Endothelial cell (in vitro differentiated cells): ENCODE measurements around the gene EML4. TPM values are rescaled to one million over a fixed set of nuclear protein-coding genes. Genes with fewer than 3 reads are reported as not detected.

ENCODE experiments used
- DNase-seq: peaks from one replicate; pipeline ENCODE4 v3.0.0; 2021; ENCODE audit warnings: low spot score
- H3K27ac Mint-ChIP-seq: one replicate; pipeline ENCODE4 v1.8.0; 2021; ENCODE audit warnings: mixed read lengths, inconsistent platforms; ENCODE audit not compliant: unreplicated experiment
- H3K27me3 Mint-ChIP-seq: one replicate; pipeline ENCODE4 v1.8.0; 2021; ENCODE audit warnings: mild to moderate bottlenecking, moderate library complexity, mixed read lengths, inconsistent platforms; ENCODE audit not compliant: unreplicated experiment
- H3K36me3 Mint-ChIP-seq: one replicate; pipeline ENCODE4 v1.8.0; 2021; ENCODE audit warnings: mild to moderate bottlenecking, low read depth, mixed read lengths, inconsistent platforms; ENCODE audit not compliant: unreplicated experiment
- H3K4me1 Mint-ChIP-seq: one replicate; pipeline ENCODE4 v1.8.0; 2021; ENCODE audit warnings: mild to moderate bottlenecking, mixed read lengths, inconsistent platforms; ENCODE audit not compliant: unreplicated experiment
- H3K4me3 Mint-ChIP-seq: one replicate; pipeline ENCODE4 v1.8.0; 2021; ENCODE audit warnings: mild to moderate bottlenecking, mixed read lengths, inconsistent platforms; ENCODE audit not compliant: unreplicated experiment
- H3K9me3 Mint-ChIP-seq: one replicate; pipeline ENCODE4 v1.8.0; 2021; ENCODE audit warnings: mixed read lengths, inconsistent platforms; ENCODE audit not compliant: unreplicated experiment
- total RNA-seq: library from RNA; stranded (reverse); fragmentation: NEBNext Ultra II Directional; extraction: Animal tissue kit (Norgen Biotek cat#: 25700); gene quantifications from one replicate; pipeline ENCODE4 v1.2.1, GENCODE V29; 2021; ENCODE audit not compliant: unreplicated experiment
- TF ChIP-seq, protein P1 (sequence below): fragments of 200-600 bp; sonication (generic); IDR thresholded peaks from one replicate; pipeline ENCODE4 v1.5.0; 2021; ENCODE audit warnings: antibody characterized with exemption; ENCODE audit not compliant: unreplicated experiment

The EML4 gene
- total RNA-seq, 1 donor from 2014 or later: 49.7 TPM

- no peaks in the 10 kb centered on the region for H3K36me3 Mint-ChIP-seq
- no peaks in the 10 kb centered on the region for H3K9me3 Mint-ChIP-seq
- H3K27ac Mint-ChIP-seq: no peak overlapping the region
- peak; percentile 38 for DNase-seq
- H3K4me3 Mint-ChIP-seq: no peak overlapping the region
- TF ChIP-seq, protein P1, sequence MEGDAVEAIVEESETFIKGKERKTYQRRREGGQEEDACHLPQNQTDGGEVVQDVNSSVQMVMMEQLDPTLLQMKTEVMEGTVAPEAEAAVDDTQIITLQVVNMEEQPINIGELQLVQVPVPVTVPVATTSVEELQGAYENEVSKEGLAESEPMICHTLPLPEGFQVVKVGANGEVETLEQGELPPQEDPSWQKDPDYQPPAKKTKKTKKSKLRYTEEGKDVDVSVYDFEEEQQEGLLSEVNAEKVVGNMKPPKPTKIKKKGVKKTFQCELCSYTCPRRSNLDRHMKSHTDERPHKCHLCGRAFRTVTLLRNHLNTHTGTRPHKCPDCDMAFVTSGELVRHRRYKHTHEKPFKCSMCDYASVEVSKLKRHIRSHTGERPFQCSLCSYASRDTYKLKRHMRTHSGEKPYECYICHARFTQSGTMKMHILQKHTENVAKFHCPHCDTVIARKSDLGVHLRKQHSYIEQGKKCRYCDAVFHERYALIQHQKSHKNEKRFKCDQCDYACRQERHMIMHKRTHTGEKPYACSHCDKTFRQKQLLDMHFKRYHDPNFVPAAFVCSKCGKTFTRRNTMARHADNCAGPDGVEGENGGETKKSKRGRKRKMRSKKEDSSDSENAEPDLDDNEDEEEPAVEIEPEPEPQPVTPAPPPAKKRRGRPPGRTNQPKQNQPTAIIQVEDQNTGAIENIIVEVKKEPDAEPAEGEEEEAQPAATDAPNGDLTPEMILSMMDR: no peak
- H3K4me1 Mint-ChIP-seq: peaks cover 29% of the 10 kb centered on the region
- peaks cover 2% of the 10 kb centered on the region for H3K27me3 Mint-ChIP-seq
Observed at GRCh38 chr2:42238644-42239288, 69.6 kb downstream of the EML4 start.

- H3K27me3 Mint-ChIP-seq: peaks cover 2% of the 10 kb centered on the region
- H3K9me3 Mint-ChIP-seq: no peaks in the 10 kb centered on the region
- H3K4me3 Mint-ChIP-seq: no peak overlapping the region
- no peak overlapping the region for H3K27ac Mint-ChIP-seq
- no peak for DNase-seq
- TF ChIP-seq, protein P1: no peak
- H3K36me3 Mint-ChIP-seq: no peaks in the 10 kb centered on the region
- H3K4me1 Mint-ChIP-seq: peaks cover 23% of the 10 kb centered on the region
Observed at GRCh38 chr2:42239289-42239661, 70.1 kb downstream of the EML4 start.

DNA sequence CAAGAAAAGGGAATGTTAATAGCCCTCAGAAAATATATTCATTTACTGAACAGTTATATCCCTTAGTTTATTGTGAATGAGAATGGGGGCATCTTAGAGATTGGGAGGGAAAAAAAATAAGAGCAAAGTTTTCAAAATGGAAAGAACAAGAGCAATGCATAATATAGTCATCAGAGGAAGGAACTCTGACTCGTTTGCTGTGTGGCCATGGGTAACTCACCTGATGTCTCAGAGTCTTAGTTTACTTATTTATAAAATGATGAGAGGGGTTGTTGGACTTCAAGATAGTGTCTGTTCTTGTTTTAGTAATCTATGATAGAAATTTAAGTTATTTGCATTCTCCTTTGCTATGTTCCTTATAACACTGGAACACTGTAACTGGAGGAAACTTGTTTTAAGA lies 70.7 kb downstream of the EML4 start:
- no peaks in the 10 kb centered on the region for H3K36me3 Mint-ChIP-seq
- H3K27me3 Mint-ChIP-seq: peaks cover 2% of the 10 kb centered on the region
- H3K27ac Mint-ChIP-seq: no peak overlapping the region
- no peaks in the 10 kb centered on the region for H3K9me3 Mint-ChIP-seq
- no peak for DNase-seq
- no peak overlapping the region for H3K4me3 Mint-ChIP-seq
- peaks cover 22% of the 10 kb centered on the region for H3K4me1 Mint-ChIP-seq
- TF ChIP-seq, protein P1: no peak

DNA sequence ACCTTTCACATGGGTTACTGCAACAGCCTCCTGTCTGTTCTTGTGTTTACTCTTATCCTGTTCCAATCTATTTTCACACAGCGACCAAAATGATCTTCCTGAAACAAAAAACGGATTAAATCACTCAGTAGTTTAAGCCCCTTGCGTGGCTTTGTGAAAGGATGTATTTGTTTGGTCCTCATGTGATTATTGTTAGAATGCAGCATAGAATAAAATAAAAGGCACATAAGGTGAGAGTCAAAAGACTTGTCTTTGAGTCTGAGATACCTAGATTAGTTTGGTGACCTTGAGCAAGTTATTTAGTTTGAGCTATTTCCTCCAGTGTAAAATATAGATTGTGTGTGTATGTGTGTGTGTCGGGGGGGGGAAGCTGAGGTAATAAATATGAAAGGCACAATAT lies 72.4 kb downstream of the EML4 start:
- Mint-ChIP-seq H3K27ac (peak overlapping the region; percentile 76), H3K9me3 (no peaks in the 10 kb centered on the region), H3K27me3 (peaks cover 2% of the 10 kb centered on the region), H3K4me3 (no peak overlapping the region), H3K36me3 (peaks cover 4% of the 10 kb centered on the region), H3K4me1 (peaks cover 22% of the 10 kb centered on the region)
- no peak for DNase-seq
- TF ChIP-seq, protein P1: no peak

DNA sequence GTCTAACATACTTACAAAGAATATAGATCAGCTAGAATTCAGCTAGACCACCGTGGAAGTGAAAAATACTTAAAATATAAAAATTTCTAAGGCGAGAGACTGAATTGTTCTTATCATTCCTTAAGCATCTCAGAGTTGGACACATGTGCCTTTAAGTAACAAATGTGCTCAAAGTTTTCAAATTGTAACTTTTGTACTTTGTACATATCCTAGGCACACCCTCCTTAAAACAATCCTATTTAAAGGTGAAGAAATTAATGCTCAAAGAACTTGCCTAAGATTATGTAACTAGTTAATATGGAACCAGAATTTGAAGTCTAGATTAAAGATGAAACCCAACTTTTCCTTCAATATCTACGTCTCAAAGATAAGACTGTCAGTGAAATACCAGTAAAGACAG lies 74.1 kb downstream of the EML4 start:
- H3K27ac Mint-ChIP-seq: no peak overlapping the region
- H3K9me3 Mint-ChIP-seq: no peaks in the 10 kb centered on the region
- peaks cover 4% of the 10 kb centered on the region for H3K36me3 Mint-ChIP-seq
- TF ChIP-seq, protein P1: no peak
- H3K4me3 Mint-ChIP-seq: no peak overlapping the region
- DNase-seq: no peak
- peaks cover 2% of the 10 kb centered on the region for H3K27me3 Mint-ChIP-seq
- H3K4me1 Mint-ChIP-seq: peaks cover 22% of the 10 kb centered on the region
